Activated CD4-positive, alpha-beta memory T cell treated with anti-CD3 and anti-CD28 coated beads for 36 hours (primary cell): ENCODE data around the gene ARGFX. TPM values are rescaled to one million over a fixed set of nuclear protein-coding genes. Genes with fewer than 3 reads are reported as not detected.

Experiments used
- CTCF ChIA-PET: fragments of 350-600 bp; sonication (Branson Sonifier 250); formaldehyde crosslinking; loops from one replicate; lab custom pipeline; 2021; ENCODE audit warnings: antibody characterized with exemption, inconsistent platforms; lab: Charles Lee
- POLR2A ChIA-PET: fragments of 350-600 bp; sonication (Branson Sonifier 250); formaldehyde crosslinking; loops from one replicate; lab custom pipeline; 2021; ENCODE audit warnings: antibody characterized with exemption; lab: Charles Lee
- DNase-seq: peaks from one replicate; pipeline ENCODE4 v3.0.0-alpha.2; 2020
- H3K27ac Mint-ChIP-seq: one replicate; pipeline ENCODE4 v1.8.0; 2021; ENCODE audit warnings: mixed read lengths
- H3K27me3 Mint-ChIP-seq: one replicate; pipeline ENCODE4 v1.8.0; 2021; ENCODE audit warnings: mixed read lengths
- H3K36me3 Mint-ChIP-seq: one replicate; pipeline ENCODE4 v1.8.0; 2021; ENCODE audit warnings: mixed read lengths
- H3K4me1 Mint-ChIP-seq: one replicate; pipeline ENCODE4 v1.8.0; 2021; ENCODE audit warnings: low read depth, mixed read lengths
- H3K4me3 Mint-ChIP-seq: one replicate; pipeline ENCODE4 v1.8.0; 2021; ENCODE audit warnings: mild to moderate bottlenecking, mixed read lengths
- H3K9me3 Mint-ChIP-seq: one replicate; pipeline ENCODE4 v1.8.0; 2021; ENCODE audit warnings: mixed read lengths
- intact Hi-C: fragments of 100-400 bp; cut with micrococcal nuclease; formaldehyde crosslinking; loops from one replicate; pipeline ENCODE4 v1.15.1; 2023
- total RNA-seq, 2 experiments: library from RNA; stranded (reverse); gene quantifications; one replicate each; pipeline ENCODE4 v1.2.3, GENCODE V29; 2021

Gene ARGFX
- total RNA-seq, 2 experiments from 2014 or later, result not detected

DNA sequence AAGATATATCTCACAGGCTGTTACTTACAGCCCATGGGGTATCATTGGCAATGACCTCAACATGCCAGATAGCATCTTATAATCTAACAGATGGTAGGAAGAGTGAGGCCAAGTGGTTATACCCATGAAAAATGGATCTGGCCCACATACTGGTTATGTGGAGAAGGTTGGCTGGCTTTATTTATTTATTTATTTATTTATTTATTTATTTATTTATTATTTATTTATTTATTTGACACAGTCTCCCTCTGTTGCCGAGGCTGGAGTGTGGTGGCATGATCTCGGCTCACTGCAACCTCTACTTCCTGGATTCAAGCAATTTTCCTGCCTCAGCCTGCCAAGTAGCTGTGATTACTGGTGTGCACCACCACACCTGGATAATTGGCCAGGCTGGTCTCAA, 37.0 kb downstream of the ARGFX start:
- Mint-ChIP-seq H3K27me3 (no peaks in the 10 kb centered on the region), H3K4me3 (no peak overlapping the region), H3K9me3 (no peaks in the 10 kb centered on the region), H3K4me1 (no peaks in the 10 kb centered on the region), H3K27ac (no peak overlapping the region), H3K36me3 (no peaks in the 10 kb centered on the region)
- intact Hi-C loops, result no loop called here
- ChIA-PET POLR2A (no interaction called here), CTCF (no interaction called here)
- DNase-seq, result no peak

DNA sequence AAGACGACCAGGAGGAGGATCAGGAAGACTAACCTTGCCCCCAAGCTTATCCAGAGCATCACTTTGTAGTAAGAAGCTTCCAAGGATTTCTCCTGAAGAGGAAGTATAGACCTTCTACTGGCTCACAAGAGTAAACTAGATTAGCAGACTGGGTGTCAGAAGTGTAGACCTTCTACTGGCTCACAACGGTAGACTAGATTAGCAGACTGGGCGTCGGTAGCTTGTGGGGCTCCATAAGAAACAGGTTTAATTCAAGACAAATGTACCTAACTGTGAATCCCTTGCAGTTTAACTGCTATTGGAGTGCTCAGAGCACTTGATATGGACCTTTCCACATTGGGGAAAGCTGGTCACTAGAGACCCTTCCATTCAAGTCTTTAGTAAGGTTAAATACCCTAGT, 38.4 kb downstream of the ARGFX start:
- Mint-ChIP-seq H3K27me3 (no peaks in the 10 kb centered on the region), H3K4me1 (no peaks in the 10 kb centered on the region), H3K27ac (no peak overlapping the region), H3K9me3 (no peaks in the 10 kb centered on the region), H3K36me3 (no peaks in the 10 kb centered on the region), H3K4me3 (no peak overlapping the region)
- no peak for DNase-seq
- ChIA-PET POLR2A (no interaction called here), CTCF (no interaction called here)
- intact Hi-C loops, result no loop called here

Other genes with a start within 250 kb of the ARGFX start
- 10 to 100 TPM; 23.9 to 25.1 TPM for gene POLQ, start 22.0 kb upstream of the ARGFX start, total RNA-seq
- not detected for gene FBXO40, start 25.4 kb downstream of the ARGFX start, total RNA-seq
- 100 to 1,000 TPM; 249 to 251 TPM for gene HCLS1, start 93.0 kb downstream of the ARGFX start, total RNA-seq
- 10 to 100 TPM; 22.7 to 26.0 TPM for gene GOLGB1, start 181.8 kb downstream of the ARGFX start, total RNA-seq